Endothelial cell of umbilical vein (primary cell): ENCODE results near the gene ETS2. TPM values are rescaled to one million over a fixed set of nuclear protein-coding genes. Genes with fewer than 3 reads are reported as not detected.

Source experiments
- BruUV-seq: library from RNA; stranded (reverse); fragments of 400-500 nt; replicated peaks from 2 replicates; lab custom pipeline; 2021; lab: Mats Ljungman, UMichigan
- CTCF ChIA-PET: fragments of 300-600, 350-600 bp; sonication (Branson Sonifier 250); formaldehyde crosslinking; loops from one replicate; lab custom pipeline; 2021; ENCODE audit warnings: antibody characterized with exemption, inconsistent platforms; lab: Charles Lee
- POLR2A ChIA-PET: fragments of 300-600, 350-600 bp; sonication (Branson Sonifier 250); formaldehyde crosslinking; loops from one replicate; lab custom pipeline; 2021; ENCODE audit warnings: antibody characterized with exemption, inconsistent platforms; lab: Charles Lee
- DNase-seq: peaks from one replicate; pipeline ENCODE4 v3.0.0-alpha.2; 2011; ENCODE audit warnings: low read depth, low spot score
- FAIRE-seq: peaks from 2 replicates; lab custom pipeline; 2011; peaks lifted over from hg19 to GRCh38; lab: Jason Lieb, UNC
- H2AFZ ChIP-seq: 2 replicates; pipeline ENCODE4 v1.6.0; 2012; ENCODE audit warnings: low read depth, low read length, control low read depth, inconsistent platforms
- H3K27ac ChIP-seq: 2 replicates; pipeline ENCODE4 v1.5.1; 2011; ENCODE audit warnings: low read depth, mild to moderate bottlenecking, control low read depth, low read length, moderate library complexity; ENCODE audit not compliant: insufficient read depth
- H3K27me3 ChIP-seq, 2 experiments: 2 replicates each; pipeline versions ENCODE4 v1.6.0 to v1.6.1; 2011; ENCODE audit warnings: low read length in 2 of 2, mixed read lengths in 1 of 2; ENCODE audit not compliant: control insufficient read depth in 2 of 2, insufficient read depth in 2 of 2
- H3K36me3 ChIP-seq, 2 experiments: 2 replicates in 1 of 2; 3 replicates in 1 of 2; pipeline ENCODE4 v1.5.1; 2011; ENCODE audit warnings: low read length in 2 of 2, mild to moderate bottlenecking in 1 of 2, moderate library complexity in 1 of 2; ENCODE audit not compliant: control insufficient read depth in 2 of 2, insufficient read depth in 2 of 2; ENCODE audit errors: extremely low read depth in 1 of 2
- H3K4me1 ChIP-seq: 3 replicates; pipeline ENCODE4 v1.5.1; 2011; ENCODE audit warnings: mild to moderate bottlenecking, low read length; ENCODE audit not compliant: control insufficient read depth, insufficient read depth; ENCODE audit errors: extremely low read depth
- H3K4me2 ChIP-seq: 2 replicates; pipeline ENCODE4 v1.6.1; 2011; ENCODE audit warnings: low read length, control low read depth, mixed read lengths; ENCODE audit not compliant: insufficient read depth
- H3K4me3 ChIP-seq, 3 experiments: fragments of 200-600 bp in 1 of 3; sonication (generic), shearing (Covaris generic) in 1 of 3; replicated peaks in 1 of 3; 2 replicates each; pipeline ENCODE4 v1.5.1; 2011 to 2016; ENCODE audit warnings: control low read depth in 3 of 3, low read length in 3 of 3, mild to moderate bottlenecking in 2 of 3, inconsistent platforms in 1 of 3, low read depth in 1 of 3, moderate library complexity in 1 of 3; ENCODE audit not compliant: insufficient read depth in 1 of 3
- H3K79me2 ChIP-seq: 2 replicates; pipeline ENCODE4 v1.6.0; 2012; ENCODE audit warnings: low read length, inconsistent platforms; ENCODE audit not compliant: control insufficient read depth, insufficient read depth
- H3K9ac ChIP-seq: replicated peaks from 2 replicates; pipeline ENCODE3; 2011; ENCODE audit warnings: low read length, control low read depth; ENCODE audit not compliant: insufficient read depth; ENCODE audit errors: extremely low read depth
- H3K9me1 ChIP-seq: replicated peaks from 3 replicates; pipeline ENCODE4 v1.6.0; 2011; ENCODE audit warnings: mild to moderate bottlenecking, low read length; ENCODE audit not compliant: control insufficient read depth, insufficient read depth; ENCODE audit errors: extremely low read depth
- H3K9me3 ChIP-seq: replicated peaks from 2 replicates; pipeline ENCODE4 v1.5.1; 2012; ENCODE audit warnings: low read length, inconsistent platforms; ENCODE audit not compliant: control insufficient read depth, insufficient read depth
- H4K20me1 ChIP-seq: replicated peaks from 2 replicates; pipeline ENCODE3; 2011; ENCODE audit warnings: mild to moderate bottlenecking, low read length; ENCODE audit not compliant: control insufficient read depth, insufficient read depth; ENCODE audit errors: extremely low read depth
- EZH2 ChIP-seq: IDR thresholded peaks from 2 replicates; pipeline ENCODE4 v1.6.1; 2012; ENCODE audit warnings: borderline replicate concordance, low read depth, mild to moderate bottlenecking, moderate library complexity, low read length, inconsistent platforms; ENCODE audit not compliant: severe bottlenecking
- GATA2 ChIP-seq: IDR thresholded peaks from 2 replicates; pipeline ENCODE4 v1.7.0; 2011; ENCODE audit warnings: low read depth, mild to moderate bottlenecking, moderate library complexity, mixed read lengths, low read length; ENCODE audit not compliant: insufficient read length, insufficient read depth
- MAX ChIP-seq: IDR thresholded peaks from 2 replicates; pipeline ENCODE4 v1.6.1; 2011; ENCODE audit not compliant: insufficient read depth, insufficient read length
- MYC ChIP-seq: IDR thresholded peaks from one replicate; pipeline ENCODE4 v1.6.1; 2011; ENCODE audit warnings: mild to moderate bottlenecking, low read depth, low read length
- POLR2A ChIP-seq: IDR thresholded peaks from 2 replicates; pipeline ENCODE4 v1.6.1; 2012; ENCODE audit warnings: low read depth, mild to moderate bottlenecking, control low read depth, low read length
- POLR2AphosphoS5 ChIP-seq: IDR thresholded peaks from 2 replicates; pipeline ENCODE4 v1.6.1; 2012; ENCODE audit warnings: low read depth, mild to moderate bottlenecking, control low read depth, low read length, moderate library complexity; ENCODE audit not compliant: insufficient read depth
- dilution Hi-C: fragments of 300-500 bp; cut with MboI; formaldehyde crosslinking; loops from one replicate; pipeline ENCODE4 v1.15.0; 2019; ENCODE audit warnings: low sequenced_read_pairs; ENCODE audit not compliant: extremely low pct_ligation_motif_present
- intact Hi-C: fragments of 100-400 bp; cut with micrococcal nuclease; formaldehyde crosslinking; loops from one replicate; pipeline ENCODE4 v1.10.0; 2022
- polyA plus RNA-seq, 4 experiments: library from polyadenylated mRNA; depleted of rRNA in 3 of 4; stranded (reverse) in 3 of 4; unstranded in 1 of 4; fragments of >200 nt; gene quantifications; 2 replicates each; pipeline versions ENCODE4 v1.2.1 to v1.2.3, GENCODE V29; 2011 to 2012; ENCODE audit warnings: missing spikeins in 1 of 4
- total RNA-seq: library from RNA; stranded (reverse); gene quantifications from 2 replicates; pipeline ENCODE4 v1.2.3, GENCODE V29; 2021
- TF ChIP-seq, protein P1 (sequence below), 2 donors: IDR thresholded peaks; 1 replicate in 1 of 2; 2 replicates in 1 of 2; pipeline ENCODE4 v1.5.1; 2011; ENCODE audit warnings: low read length in 2 of 2, mild to moderate bottlenecking in 2 of 2, moderate library complexity in 2 of 2, control low read depth in 1 of 2, inconsistent platforms in 1 of 2, low read depth in 1 of 2; ENCODE audit not compliant: insufficient read depth in 1 of 2; ENCODE audit errors: extremely low read depth in 1 of 2

The ETS2 gene
- total and polyA plus RNA-seq, 2 donors (not counting 3 experiments of a cell fraction or from before 2014, with no cell fraction given): 16.3 to 54.5 TPM

- Histone ChIP-seq H2AFZ (no peak overlapping the region), H3K9ac (no peak overlapping the region), H3K27me3 (no peaks in the 10 kb centered on the region), H3K9me3 (no peaks in the 10 kb centered on the region), H3K27ac (no peak overlapping the region), H4K20me1 (peaks cover under 1% of the 10 kb centered on the region), H3K36me3 (no peaks in the 10 kb centered on the region), H3K4me2 (no peak overlapping the region), H3K4me3 (no peak overlapping the region), H3K79me2 (peaks cover 16% of the 10 kb centered on the region), H3K4me1 (peaks cover 8% of the 10 kb centered on the region), H3K9me1 (no peaks in the 10 kb centered on the region)
- CTCF ChIA-PET: interaction anchor here (1.3 to 3.2 kb wide), 3 partner anchors 68 to 336 kb away, joined by 4 to 10 read pairs (median 6); no protein-coding TSS in a partner anchor
- DNase-seq: no peak
- no peak for TF ChIP-seq EZH2
- TF ChIP-seq MYC: no peak
- TF ChIP-seq MAX: no peak
- no peak for TF ChIP-seq POLR2A
- TF ChIP-seq, protein P1, sequence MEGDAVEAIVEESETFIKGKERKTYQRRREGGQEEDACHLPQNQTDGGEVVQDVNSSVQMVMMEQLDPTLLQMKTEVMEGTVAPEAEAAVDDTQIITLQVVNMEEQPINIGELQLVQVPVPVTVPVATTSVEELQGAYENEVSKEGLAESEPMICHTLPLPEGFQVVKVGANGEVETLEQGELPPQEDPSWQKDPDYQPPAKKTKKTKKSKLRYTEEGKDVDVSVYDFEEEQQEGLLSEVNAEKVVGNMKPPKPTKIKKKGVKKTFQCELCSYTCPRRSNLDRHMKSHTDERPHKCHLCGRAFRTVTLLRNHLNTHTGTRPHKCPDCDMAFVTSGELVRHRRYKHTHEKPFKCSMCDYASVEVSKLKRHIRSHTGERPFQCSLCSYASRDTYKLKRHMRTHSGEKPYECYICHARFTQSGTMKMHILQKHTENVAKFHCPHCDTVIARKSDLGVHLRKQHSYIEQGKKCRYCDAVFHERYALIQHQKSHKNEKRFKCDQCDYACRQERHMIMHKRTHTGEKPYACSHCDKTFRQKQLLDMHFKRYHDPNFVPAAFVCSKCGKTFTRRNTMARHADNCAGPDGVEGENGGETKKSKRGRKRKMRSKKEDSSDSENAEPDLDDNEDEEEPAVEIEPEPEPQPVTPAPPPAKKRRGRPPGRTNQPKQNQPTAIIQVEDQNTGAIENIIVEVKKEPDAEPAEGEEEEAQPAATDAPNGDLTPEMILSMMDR (IDR thresholded peaks at IDR 0.05; ENCODE audit: extremely low read depth in 1 of 2, insufficient read depth in 1 of 2, low read depth in 1 of 2, low read length in 2 of 2): no peak
- TF ChIP-seq GATA2: no peak
- no peak for TF ChIP-seq POLR2AphosphoS5
- BruUV-seq: no TSS peak
- intact Hi-C loops (no loop called here), dilution Hi-C loops (no loop called here)
- POLR2A ChIA-PET: no interaction called here
- no peak for FAIRE-seq
Observed at GRCh38 chr21:38802050-38803026, 3.4 kb upstream of the ETS2 start.
